Measurements from ENCODE around the gene IGFL2. TPM values are rescaled to one million over a fixed set of nuclear protein-coding genes. Genes with fewer than 3 reads are reported as not detected.
"Not testable (repeated sequence)": the region's sequence is repeated elsewhere in the genome, so short reads cannot be mapped to it uniquely, and the experiment has no call there.

IGFL2 gene
- total and polyA plus RNA-seq, 10 donors: not detected

DNA sequence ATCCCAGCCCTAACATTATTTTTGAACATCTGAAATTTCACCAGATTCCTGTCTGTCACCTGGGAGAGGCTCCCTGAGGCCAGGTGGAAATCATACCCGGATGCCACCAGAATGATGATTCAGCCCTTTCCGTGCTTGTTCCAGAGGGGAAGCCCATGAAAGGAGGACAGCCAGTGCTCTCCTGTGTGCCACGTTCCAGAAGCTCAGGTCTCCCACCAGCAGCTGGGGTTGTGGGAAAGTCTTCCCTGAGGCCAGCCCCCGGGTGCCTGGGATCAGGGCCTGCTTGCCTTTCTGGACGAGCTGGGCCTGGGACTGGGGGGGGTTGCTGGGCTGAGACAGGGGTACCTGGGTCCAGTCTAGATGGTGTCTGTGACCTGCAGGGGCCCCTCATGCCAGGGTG, 56.0 kb downstream of the IGFL2 start:
- Histone ChIP-seq H3K9me3 (no peaks in the 10 kb centered on the region), H3K36me3 (no peaks in the 10 kb centered on the region), H3K27ac (no peak overlapping the region), H3K4me3 (no peak overlapping the region), H3K4me1 (no peaks in the 10 kb centered on the region), H3K27me3 (replicated peaks in 1 of 7) (peaks cover 0 to 52% (median 0%) of the 10 kb centered on the region in 7 donors)
- no peak for TF ChIP-seq POLR2A (IDR thresholded peaks at IDR 0.05)
- TF ChIP-seq, protein P1, sequence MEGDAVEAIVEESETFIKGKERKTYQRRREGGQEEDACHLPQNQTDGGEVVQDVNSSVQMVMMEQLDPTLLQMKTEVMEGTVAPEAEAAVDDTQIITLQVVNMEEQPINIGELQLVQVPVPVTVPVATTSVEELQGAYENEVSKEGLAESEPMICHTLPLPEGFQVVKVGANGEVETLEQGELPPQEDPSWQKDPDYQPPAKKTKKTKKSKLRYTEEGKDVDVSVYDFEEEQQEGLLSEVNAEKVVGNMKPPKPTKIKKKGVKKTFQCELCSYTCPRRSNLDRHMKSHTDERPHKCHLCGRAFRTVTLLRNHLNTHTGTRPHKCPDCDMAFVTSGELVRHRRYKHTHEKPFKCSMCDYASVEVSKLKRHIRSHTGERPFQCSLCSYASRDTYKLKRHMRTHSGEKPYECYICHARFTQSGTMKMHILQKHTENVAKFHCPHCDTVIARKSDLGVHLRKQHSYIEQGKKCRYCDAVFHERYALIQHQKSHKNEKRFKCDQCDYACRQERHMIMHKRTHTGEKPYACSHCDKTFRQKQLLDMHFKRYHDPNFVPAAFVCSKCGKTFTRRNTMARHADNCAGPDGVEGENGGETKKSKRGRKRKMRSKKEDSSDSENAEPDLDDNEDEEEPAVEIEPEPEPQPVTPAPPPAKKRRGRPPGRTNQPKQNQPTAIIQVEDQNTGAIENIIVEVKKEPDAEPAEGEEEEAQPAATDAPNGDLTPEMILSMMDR (IDR thresholded peaks at IDR 0.05 in 8 of 11, conservative IDR thresholded peaks at IDR 0.05 in 3 of 11): no peak
- TF ChIP-seq POLR2AphosphoS5 (IDR thresholded peaks at IDR 0.05): no peak
- no peak for DNase-seq
- 71 to 84% (median 78%) methylated on average over 5 of the region's 5 CpGs for WGBS, 5 donors
- intact Hi-C loops (cut with DNase I; ENCODE audit: low total_unique reads): no loop called here

DNA sequence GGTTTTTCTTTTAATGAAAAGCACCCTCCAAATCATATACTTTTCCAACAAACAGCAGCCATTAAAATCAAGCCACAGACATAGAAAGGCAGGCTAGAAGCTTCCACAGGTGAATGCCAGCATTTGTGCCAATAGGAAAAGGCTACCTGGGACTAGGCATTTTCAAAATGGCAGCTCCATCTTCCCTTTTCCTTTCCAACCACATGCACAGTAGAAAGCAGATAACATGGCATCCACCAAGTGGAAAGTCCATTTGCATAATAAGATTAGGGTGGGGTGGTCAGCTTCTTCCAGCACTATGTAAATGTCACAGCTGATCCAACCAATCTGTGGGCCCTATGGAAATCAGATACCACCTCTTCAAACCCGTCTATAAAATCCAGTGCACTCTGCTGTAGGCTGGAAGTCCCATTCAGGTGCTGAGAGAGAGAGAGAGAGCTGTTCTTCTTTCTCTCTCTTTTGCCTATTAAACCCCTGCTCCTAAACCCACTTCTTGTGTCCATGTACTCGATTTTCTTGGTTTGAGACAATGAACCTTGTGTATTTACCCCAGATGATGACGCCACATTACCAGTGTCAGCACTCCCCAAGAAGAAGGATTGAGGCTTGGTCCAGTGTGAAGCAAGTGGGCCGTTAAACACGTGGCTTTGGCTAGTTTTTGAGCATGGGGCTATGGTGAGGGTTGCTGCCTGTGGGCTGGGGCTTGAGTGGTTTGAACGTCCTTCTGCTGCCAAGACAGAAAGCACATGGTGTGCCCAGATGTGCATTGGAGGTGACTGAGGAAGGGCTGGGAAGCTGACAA, 57.3 kb downstream of the IGFL2 start:
- no peak for TF ChIP-seq POLR2A (IDR thresholded peaks at IDR 0.05)
- TF ChIP-seq, protein P1 (IDR thresholded peaks at IDR 0.05 in 8 of 11, conservative IDR thresholded peaks at IDR 0.05 in 3 of 11): no peak
- no peak for TF ChIP-seq POLR2AphosphoS5 (IDR thresholded peaks at IDR 0.05)
- H3K36me3 ChIP-seq: no peaks in the 10 kb centered on the region
- H3K9me3 ChIP-seq: no peaks in the 10 kb centered on the region
- no peak overlapping the region for H3K4me3 ChIP-seq
- WGBS, 5 donors: 47 to 68% (median 65%) methylated on average over 6 of the region's 6 CpGs
- DNase-seq: no peak
- no peaks in the 10 kb centered on the region for H3K4me1 ChIP-seq
- H3K27me3 ChIP-seq (replicated peaks in 1 of 7): peaks cover 0 to 50% (median 0%) of the 10 kb centered on the region in 7 donors
- intact Hi-C loops (cut with DNase I; ENCODE audit: low total_unique reads): no loop called here
- no peak overlapping the region for H3K27ac ChIP-seq

DNA sequence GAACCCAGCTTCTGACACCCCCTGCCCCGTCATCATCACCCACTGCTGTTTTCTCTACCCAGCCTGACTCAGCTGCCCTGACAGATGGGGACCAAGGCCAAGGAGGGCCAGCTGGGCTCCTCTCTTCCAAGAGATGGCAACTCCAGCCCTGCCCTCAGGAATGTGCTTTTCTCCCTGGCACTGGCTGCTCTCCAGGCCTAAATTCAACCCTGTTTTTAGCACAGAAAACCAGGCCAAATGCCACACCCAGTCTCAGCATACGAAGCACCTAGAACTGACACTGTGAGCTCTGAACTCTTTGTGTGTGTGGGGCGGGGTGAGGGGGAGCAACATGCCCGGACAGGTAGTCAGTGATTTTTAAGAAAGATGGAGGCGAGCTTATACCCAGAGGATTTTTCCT, 58.1 kb downstream of the IGFL2 start:
- peaks cover 0 to 3% (median 0%) of the 10 kb centered on the region in 6 donors for H3K4me1 ChIP-seq
- TF ChIP-seq POLR2AphosphoS5 (IDR thresholded peaks at IDR 0.05) (no peak), POLR2A (IDR thresholded peaks at IDR 0.05) (no peak)
- TF ChIP-seq, protein P1 (IDR thresholded peaks at IDR 0.05 in 8 of 11, conservative IDR thresholded peaks at IDR 0.05 in 3 of 11): no peak
- H3K4me3 ChIP-seq: no peak overlapping the region
- DNase-seq: no peak
- intact Hi-C loops (cut with DNase I; ENCODE audit: low total_unique reads): no loop called here
- peaks cover 0 to 58% (median 0%) of the 10 kb centered on the region in 7 donors for H3K27me3 ChIP-seq (replicated peaks in 1 of 7)
- WGBS, 5 donors: 76 to 85% (median 80%) methylated on average over 5 of the region's 5 CpGs
- H3K36me3 ChIP-seq: no peaks in the 10 kb centered on the region
- H3K27ac ChIP-seq: no peak overlapping the region
- no peaks in the 10 kb centered on the region for H3K9me3 ChIP-seq

DNA sequence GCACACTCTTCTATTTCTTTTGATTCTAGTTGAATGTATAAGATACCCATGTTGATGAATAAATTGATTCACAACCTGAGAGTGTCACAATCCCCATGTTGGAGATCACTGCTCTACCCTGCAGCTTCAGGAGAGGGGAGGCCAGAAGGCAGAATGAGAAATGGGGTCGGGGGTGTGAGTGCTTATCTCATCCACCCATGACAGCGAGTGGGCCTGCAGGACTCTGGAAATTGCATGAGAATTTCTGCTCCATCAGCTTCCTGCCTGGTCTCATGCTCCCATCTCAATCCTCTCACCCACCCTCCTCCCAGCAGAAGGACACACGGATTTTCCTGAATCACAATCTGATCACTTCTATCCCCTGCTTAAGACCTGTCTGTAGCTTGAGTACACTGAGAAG, 58.6 kb downstream of the IGFL2 start:
- H3K4me1 ChIP-seq: peaks cover 0 to 8% (median 0%) of the 10 kb centered on the region in 6 donors
- no peak for DNase-seq
- WGBS, 5 donors: 59 to 76% (median 74%) methylated on average over 3 of the region's 3 CpGs
- TF ChIP-seq, protein P1 (IDR thresholded peaks at IDR 0.05 in 8 of 11, conservative IDR thresholded peaks at IDR 0.05 in 3 of 11): no peak
- TF ChIP-seq POLR2A (IDR thresholded peaks at IDR 0.05) (no peak), POLR2AphosphoS5 (IDR thresholded peaks at IDR 0.05) (no peak)
- no peaks in the 10 kb centered on the region for H3K36me3 ChIP-seq
- peaks cover 0 to 59% (median 0%) of the 10 kb centered on the region in 7 donors for H3K27me3 ChIP-seq (replicated peaks in 1 of 7)
- no peak overlapping the region for H3K4me3 ChIP-seq
- H3K9me3 ChIP-seq: no peaks in the 10 kb centered on the region
- intact Hi-C loops (cut with DNase I; ENCODE audit: low total_unique reads): no loop called here
- H3K27ac ChIP-seq: no peak overlapping the region

DNA sequence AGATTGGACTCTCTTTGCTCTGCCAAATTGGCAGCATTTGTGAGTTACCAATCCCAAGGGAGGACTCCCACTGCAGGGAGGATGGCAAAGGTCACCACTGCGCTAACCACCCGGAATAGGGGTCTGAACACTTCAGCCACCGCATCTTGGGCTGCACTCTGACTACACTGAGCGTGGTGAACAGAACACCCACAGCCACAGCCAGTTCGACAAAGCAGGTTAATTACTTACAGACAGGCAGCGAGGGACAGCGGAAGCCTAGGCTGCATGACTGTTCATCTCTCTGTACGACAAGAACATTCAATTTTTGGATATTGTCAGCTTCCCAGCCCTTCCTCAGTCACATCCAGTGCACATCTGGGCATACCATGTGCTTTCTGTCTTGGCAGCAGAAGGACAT, 59.8 kb downstream of the IGFL2 start:
- H3K4me3 ChIP-seq; H3K9me3 ChIP-seq; intact Hi-C loops (cut with DNase I; ENCODE audit: low total_unique reads); H3K27ac ChIP-seq; H3K4me1 ChIP-seq; DNase-seq; H3K36me3 ChIP-seq: not testable (repeated sequence)
- 80 to 95% (median 88%) methylated on average over 5 to 8 of the region's 8 CpGs for WGBS, 5 donors
- peaks cover 0 to 65% (median 0%) of the 10 kb centered on the region in 7 donors for H3K27me3 ChIP-seq (replicated peaks in 1 of 7)
